Glutamatergic neuron (in vitro differentiated cells): ENCODE results near the gene VTCN1. TPM values are rescaled to one million over a fixed set of nuclear protein-coding genes. Genes with fewer than 3 reads are reported as not detected.

Source experiments
- DNase-seq: peaks from one replicate; pipeline ENCODE4 v3.0.0; 2022
- H3K27ac Mint-ChIP-seq: one replicate; pipeline ENCODE4 v1.8.0; 2020; ENCODE audit warnings: mild to moderate bottlenecking, mixed read lengths, inconsistent platforms; ENCODE audit not compliant: unreplicated experiment
- H3K27me3 Mint-ChIP-seq: one replicate; pipeline ENCODE4 v1.8.0; 2020; ENCODE audit warnings: mild to moderate bottlenecking, moderate library complexity, mixed read lengths, inconsistent platforms; ENCODE audit not compliant: unreplicated experiment
- H3K36me3 Mint-ChIP-seq: one replicate; pipeline ENCODE4 v1.8.0; 2020; ENCODE audit warnings: mild to moderate bottlenecking, mixed read lengths, inconsistent platforms; ENCODE audit not compliant: unreplicated experiment
- H3K4me1 Mint-ChIP-seq: one replicate; pipeline ENCODE4 v1.8.0; 2020; ENCODE audit warnings: mild to moderate bottlenecking, low read depth, mixed read lengths, inconsistent platforms; ENCODE audit not compliant: unreplicated experiment
- H3K4me3 Mint-ChIP-seq: one replicate; pipeline ENCODE4 v1.8.0; 2020; ENCODE audit warnings: mild to moderate bottlenecking, mixed read lengths, inconsistent platforms; ENCODE audit not compliant: unreplicated experiment
- H3K9me3 Mint-ChIP-seq: one replicate; pipeline ENCODE4 v1.8.0; 2020; ENCODE audit warnings: mild to moderate bottlenecking, moderate library complexity, mixed read lengths, inconsistent platforms; ENCODE audit not compliant: unreplicated experiment
- total RNA-seq: library from RNA; stranded (reverse); fragmentation: NEBNext Ultra II Directional; extraction: Animal tissue kit (Norgen Biotek cat#: 25700); gene quantifications from one replicate; pipeline ENCODE4 v1.2.1, GENCODE V29; 2021; ENCODE audit not compliant: unreplicated experiment
- TF ChIP-seq, protein P1 (sequence below): fragments of 200-600 bp; sonication (generic); IDR thresholded peaks from one replicate; pipeline ENCODE4 v1.5.0; 2021; ENCODE audit not compliant: partially characterized antibody, unreplicated experiment

The VTCN1 gene
- total RNA-seq, 1 donor from 2014 or later: not detected

- Mint-ChIP-seq H3K27ac (no peak overlapping the region), H3K4me1 (peaks cover 7% of the 10 kb centered on the region), H3K9me3 (no peaks in the 10 kb centered on the region), H3K27me3 (peaks cover 1% of the 10 kb centered on the region), H3K36me3 (no peaks in the 10 kb centered on the region), H3K4me3 (no peak overlapping the region)
- TF ChIP-seq, protein P1, sequence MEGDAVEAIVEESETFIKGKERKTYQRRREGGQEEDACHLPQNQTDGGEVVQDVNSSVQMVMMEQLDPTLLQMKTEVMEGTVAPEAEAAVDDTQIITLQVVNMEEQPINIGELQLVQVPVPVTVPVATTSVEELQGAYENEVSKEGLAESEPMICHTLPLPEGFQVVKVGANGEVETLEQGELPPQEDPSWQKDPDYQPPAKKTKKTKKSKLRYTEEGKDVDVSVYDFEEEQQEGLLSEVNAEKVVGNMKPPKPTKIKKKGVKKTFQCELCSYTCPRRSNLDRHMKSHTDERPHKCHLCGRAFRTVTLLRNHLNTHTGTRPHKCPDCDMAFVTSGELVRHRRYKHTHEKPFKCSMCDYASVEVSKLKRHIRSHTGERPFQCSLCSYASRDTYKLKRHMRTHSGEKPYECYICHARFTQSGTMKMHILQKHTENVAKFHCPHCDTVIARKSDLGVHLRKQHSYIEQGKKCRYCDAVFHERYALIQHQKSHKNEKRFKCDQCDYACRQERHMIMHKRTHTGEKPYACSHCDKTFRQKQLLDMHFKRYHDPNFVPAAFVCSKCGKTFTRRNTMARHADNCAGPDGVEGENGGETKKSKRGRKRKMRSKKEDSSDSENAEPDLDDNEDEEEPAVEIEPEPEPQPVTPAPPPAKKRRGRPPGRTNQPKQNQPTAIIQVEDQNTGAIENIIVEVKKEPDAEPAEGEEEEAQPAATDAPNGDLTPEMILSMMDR: no peak
- no peak for DNase-seq
Observed at GRCh38 chr1:117179471-117179870, 31.3 kb downstream of the VTCN1 start.

- TF ChIP-seq, protein P1: no peak
- peaks cover 12% of the 10 kb centered on the region for H3K4me1 Mint-ChIP-seq
- H3K4me3 Mint-ChIP-seq: no peak overlapping the region
- no peaks in the 10 kb centered on the region for H3K9me3 Mint-ChIP-seq
- DNase-seq: no peak
- no peaks in the 10 kb centered on the region for H3K36me3 Mint-ChIP-seq
- H3K27me3 Mint-ChIP-seq: peaks cover 1% of the 10 kb centered on the region
- H3K27ac Mint-ChIP-seq: no peak overlapping the region
Observed at GRCh38 chr1:117178756-117179155, 32.0 kb downstream of the VTCN1 start.

GRCh38 chr1:117177376-117177775 lies 33.4 kb downstream of the VTCN1 start:
- Mint-ChIP-seq H3K27ac (no peak overlapping the region), H3K4me3 (no peak overlapping the region), H3K27me3 (peaks cover 1% of the 10 kb centered on the region), H3K4me1 (peaks cover 12% of the 10 kb centered on the region), H3K9me3 (no peaks in the 10 kb centered on the region), H3K36me3 (no peaks in the 10 kb centered on the region)
- TF ChIP-seq, protein P1: no peak
- no peak for DNase-seq

DNA sequence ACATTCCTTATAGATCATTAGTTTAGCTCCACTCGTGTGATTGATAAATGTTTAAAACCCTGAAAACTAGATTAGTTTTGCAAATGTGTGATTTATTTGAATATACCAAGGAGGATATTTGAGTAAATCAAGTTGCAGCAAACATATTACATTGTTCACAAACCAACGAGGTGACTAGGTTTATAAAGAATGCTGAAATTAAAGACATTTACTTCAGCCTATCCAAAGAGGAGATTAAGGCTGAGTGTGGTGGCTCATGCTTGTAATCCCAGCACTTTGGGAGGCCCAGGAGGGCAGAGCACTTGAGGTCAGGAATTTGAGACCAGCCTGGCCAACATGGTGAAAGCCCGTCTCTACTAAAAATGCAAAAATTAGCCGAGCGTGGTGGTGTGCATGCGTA lies 34.1 kb downstream of the VTCN1 start:
- no peaks in the 10 kb centered on the region for H3K9me3 Mint-ChIP-seq
- DNase-seq: no peak
- peaks cover 12% of the 10 kb centered on the region for H3K4me1 Mint-ChIP-seq
- H3K27me3 Mint-ChIP-seq: peaks cover 3% of the 10 kb centered on the region
- H3K4me3 Mint-ChIP-seq: no peak overlapping the region
- no peaks in the 10 kb centered on the region for H3K36me3 Mint-ChIP-seq
- TF ChIP-seq, protein P1: no peak
- no peak overlapping the region for H3K27ac Mint-ChIP-seq

DNA sequence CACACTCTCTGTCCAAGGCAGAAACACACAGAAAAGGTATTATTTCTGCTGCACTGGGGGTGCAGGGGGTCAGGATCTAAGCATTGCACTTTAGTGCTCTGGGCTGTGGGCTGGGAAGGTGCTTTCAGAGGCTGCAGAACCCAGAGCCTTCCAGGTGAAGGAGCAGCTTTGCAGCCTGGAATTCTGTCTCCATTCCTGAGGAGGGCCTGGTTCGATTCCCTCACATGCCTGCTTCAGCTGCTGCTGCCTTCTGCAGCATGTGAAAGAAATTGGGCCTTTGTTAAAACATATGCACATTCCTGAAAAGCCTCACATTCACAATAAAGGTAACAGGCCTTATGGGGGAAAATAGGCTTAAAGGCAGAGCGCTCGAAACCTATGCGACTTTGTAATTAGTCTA lies 35.9 kb downstream of the VTCN1 start:
- Mint-ChIP-seq H3K4me1 (peaks cover 17% of the 10 kb centered on the region), H3K9me3 (peaks cover 2% of the 10 kb centered on the region), H3K4me3 (no peak overlapping the region), H3K27me3 (peaks cover 3% of the 10 kb centered on the region), H3K27ac (peak overlapping the region; percentile 17), H3K36me3 (no peaks in the 10 kb centered on the region)
- DNase-seq: no peak
- TF ChIP-seq, protein P1: no peak
